ENCODE measurements around the gene ZMYND19.

- TF ChIP-seq GATA3 (IDR thresholded peaks at IDR 0.05; ENCODE audit: low read depth, low read length) (no peak), GATA2 (IDR thresholded peaks at IDR 0.05; ENCODE audit: low read depth, low read length) (no peak)
These were observed 40.4 kb upstream of the ZMYND19 start for GRCh38 chr9:137630679-137631078.

All from SH-SY5Y (cell line).